HG03439 (cell line): ENCODE measurements around the gene SAMD14.
"Not testable (repeated sequence)": the region's sequence is repeated elsewhere in the genome, so short reads cannot be mapped to it uniquely, and the experiment has no call there.

Source experiments
- ATAC-seq: cut with Tn5 transposase; IDR thresholded peaks from one replicate; pipeline ENCODE4 v1.9.1; 2021; ENCODE audit warnings: mild to moderate bottlenecking, moderate library complexity; ENCODE audit not compliant: unreplicated experiment

The SAMD14 gene

GRCh38 chr17:50079334-50080095 lies 50.4 kb downstream of the SAMD14 start:
- no peak for ATAC-seq

- ATAC-seq = no peak
Measured at GRCh38 chr17:50078430-50078829, 51.5 kb downstream of the SAMD14 start.

- ATAC-seq = no peak
Measured at GRCh38 chr17:50076591-50077235, 53.2 kb downstream of the SAMD14 start.

DNA sequence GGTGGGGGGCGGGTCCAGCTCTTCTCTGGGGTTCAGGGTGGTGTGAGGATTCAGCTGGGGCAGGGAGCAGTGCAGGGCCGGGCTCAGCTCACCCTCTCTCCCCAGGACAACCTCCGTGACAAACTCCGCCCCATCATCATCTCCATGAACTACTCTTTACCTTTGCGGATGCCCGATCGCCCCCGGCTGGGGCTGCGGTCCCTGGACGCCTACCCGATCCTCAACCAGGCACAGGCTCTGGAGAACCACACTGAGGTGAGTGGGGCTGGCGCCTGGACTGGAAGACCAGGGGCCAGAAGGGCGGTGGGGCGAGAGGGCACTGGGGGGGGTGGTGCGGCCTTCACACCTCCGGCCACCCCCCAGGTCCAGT lies 53.8 kb downstream of the SAMD14 start:
- ATAC-seq = no peak

DNA sequence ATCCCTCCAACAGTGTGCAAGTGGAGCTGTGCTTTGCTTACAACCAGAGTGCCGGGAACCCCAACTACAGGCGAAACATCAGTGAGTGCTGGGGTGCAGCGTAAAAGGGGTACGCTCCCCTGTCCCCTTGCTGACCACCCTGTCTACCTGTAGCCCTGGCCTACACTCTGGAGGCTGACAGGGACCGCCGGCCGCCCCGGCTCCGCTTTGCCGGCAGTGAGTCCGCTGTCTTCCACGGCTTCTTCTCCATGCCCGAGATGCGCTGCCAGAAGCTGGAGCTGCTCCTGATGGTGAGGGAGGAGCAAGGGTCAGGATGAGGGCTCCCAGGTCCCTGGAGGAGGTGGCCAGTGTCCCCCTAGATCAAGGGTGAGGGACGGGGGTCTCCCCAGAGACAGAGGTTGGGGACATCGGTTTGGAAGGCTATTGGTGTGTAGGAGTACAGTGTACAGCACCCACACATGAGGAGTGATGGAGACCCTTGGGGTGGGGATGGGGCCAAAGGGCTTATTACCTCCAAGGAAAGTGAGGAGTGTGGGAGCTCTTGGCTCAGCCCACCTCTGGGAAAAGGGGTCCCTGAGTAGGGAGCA lies 54.4 kb downstream of the SAMD14 start:
- no peak for ATAC-seq

GRCh38 chr17:50074227-50074626 lies 55.7 kb downstream of the SAMD14 start:
- ATAC-seq = no peak

- ATAC-seq = no peak
Measured at GRCh38 chr17:50072925-50073324, 57.0 kb downstream of the SAMD14 start.

GRCh38 chr17:50072130-50072529 lies 57.8 kb downstream of the SAMD14 start:
- ATAC-seq = no peak

GRCh38 chr17:50071692-50072091 lies 58.3 kb downstream of the SAMD14 start:
- no peak for ATAC-seq

- ATAC-seq = no peak
Measured at GRCh38 chr17:50070908-50071680, 58.9 kb downstream of the SAMD14 start.

DNA sequence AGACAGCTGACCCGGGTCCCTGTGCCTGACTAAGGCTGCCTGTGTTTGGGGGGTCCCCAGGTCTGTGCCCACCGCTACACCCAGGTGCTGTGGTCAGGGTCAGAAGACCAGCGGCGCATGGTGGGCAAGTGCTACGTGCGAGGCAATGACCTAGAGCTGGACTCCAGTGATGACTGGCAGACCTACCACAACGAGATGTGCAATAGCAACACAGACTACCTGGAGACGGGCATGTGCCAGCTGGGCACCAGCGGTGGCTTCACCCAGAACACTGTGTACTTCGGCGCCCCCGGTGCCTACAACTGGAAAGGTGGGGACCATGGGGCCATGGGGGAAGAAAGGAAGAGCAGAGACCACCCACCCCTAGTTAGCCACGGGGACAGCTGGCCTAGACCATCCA lies 62.0 kb downstream of the SAMD14 start:
- ATAC-seq = no peak

DNA sequence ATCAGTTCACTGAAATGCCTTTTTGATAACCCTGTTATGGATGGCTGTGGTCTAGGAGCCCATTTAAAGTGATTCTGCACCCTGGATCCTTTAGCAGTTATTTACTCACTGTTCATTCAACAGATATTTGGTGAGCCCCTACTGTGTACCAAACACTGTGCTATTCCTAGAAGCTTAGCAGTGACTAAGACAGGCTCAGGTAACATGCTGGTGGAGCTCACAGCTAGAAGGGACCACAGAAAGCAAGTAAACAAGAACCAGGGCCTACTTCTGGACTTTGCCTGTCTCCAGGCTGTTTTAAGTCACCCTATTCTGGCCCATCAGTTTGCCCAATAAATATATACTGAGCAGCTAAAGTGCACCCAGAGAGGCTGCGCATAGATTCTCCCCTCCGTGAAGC lies 63.0 kb downstream of the SAMD14 start:
- ATAC-seq = no peak

DNA sequence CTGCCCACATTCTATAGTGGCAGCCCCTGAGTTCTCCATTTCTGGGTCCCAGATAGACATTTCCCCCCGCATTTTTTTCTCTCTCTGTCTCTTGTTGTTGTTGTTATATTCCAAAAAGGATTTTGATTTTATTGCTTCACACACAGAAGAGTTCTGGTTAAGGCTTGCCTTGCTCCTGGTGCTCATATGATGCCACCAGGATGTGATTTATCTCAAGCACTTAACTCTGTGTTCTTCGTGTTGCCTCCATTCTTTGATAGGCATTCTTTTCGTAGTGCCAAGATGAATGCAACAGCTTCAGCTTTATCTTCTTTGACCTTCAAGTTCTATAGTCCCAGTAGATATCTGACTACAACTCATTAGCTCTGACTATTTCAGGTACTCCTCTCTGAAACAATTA lies 64.9 kb downstream of the SAMD14 start:
- ATAC-seq = no peak

- no peak for ATAC-seq
Measured at GRCh38 chr17:50064253-50065001, 65.5 kb downstream of the SAMD14 start.

DNA sequence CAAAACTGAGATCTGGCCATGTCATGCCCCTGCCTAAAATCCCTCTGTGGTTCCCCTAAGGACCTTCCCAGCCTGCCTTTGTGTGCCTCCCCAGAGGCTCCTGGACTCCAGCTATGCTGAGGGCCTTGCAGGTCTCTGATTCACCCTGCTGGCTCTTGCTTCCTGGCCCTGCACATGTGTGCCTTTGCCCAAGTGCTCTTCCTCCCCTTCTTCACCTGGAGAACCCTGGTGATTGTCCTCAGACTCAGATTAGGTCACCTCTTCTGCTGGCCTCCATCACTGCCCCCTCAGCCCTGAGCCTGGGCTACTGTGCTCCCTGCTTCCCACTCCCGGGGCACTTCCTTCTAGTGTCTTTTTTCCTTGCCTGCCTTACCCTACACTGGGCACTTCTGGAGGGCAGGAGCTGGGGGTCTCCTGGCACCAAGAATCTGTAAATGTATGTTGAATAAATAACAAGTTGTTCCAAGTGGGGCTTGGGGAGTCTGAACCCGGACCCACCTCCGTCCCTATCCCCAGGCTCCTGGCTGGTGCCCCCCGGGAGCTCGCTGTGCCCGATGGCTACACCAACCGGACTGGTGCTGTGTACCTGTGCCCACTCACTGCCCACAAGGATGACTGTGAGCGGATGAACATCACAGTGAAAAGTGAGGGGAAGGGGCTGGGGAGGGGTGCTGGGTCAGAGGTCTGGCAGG lies 66.3 kb downstream of the SAMD14 start:
- ATAC-seq = no peak

GRCh38 chr17:50062293-50063243 lies 67.4 kb downstream of the SAMD14 start:
- ATAC-seq = no peak

DNA sequence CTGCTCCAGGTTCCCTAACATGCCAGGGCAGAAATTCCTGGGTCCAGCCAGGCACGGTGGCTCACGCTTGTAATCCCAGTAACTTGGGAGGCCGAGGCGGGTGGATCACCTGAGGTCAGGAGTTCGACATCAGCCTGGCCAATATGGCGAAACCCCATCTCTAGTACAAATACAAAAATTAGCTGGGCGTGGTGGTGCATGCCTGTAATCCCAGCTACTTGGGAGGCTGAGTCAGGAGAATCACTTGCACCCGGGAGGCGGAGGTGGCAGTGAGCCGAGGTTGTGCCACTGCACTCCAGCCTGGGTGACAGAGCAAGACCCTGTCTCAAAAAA lies 68.3 kb downstream of the SAMD14 start:
- not testable (repeated sequence) for ATAC-seq

DNA sequence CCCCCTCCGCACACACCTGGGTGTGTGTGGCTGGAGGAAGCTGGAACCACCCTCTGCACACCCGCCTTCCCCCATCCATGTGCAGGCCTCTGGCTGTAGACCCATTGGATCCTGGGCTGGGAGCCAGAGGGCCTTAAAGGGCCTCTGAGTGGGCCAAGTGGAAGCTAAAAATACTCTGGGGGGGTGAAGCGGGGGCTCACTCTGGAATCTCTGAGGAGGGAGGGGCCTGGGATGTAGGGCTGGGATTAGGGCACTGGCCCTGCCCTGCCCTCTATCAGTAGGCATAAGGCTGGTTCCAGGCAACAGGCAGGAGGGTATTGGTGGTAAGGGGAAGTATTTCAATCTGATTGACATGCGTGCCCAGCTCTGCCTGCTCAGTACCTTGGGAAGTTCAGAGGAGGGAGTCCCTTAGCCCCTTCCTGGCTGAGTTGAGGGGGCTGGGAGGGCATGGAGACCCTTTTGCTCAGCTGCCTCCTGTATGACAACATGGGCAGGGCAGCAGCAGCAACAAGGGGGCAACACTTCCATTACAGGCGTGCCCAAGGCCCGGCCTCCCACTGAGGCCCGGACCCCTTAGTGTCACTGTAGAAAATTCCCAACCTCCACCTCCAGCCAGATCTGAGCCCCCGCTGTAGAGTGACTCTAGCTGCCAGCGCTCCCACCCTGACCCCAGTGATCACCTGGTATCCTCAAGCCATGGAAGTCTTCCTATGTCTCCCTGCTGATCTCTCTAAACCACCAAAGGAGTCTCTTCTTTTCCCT lies 68.8 kb downstream of the SAMD14 start:
- no peak for ATAC-seq
